Osteoblast (primary cell): ENCODE results near the gene ESR1. TPM values are rescaled to one million over a fixed set of nuclear protein-coding genes. Genes with fewer than 3 reads are reported as not detected.

Source experiments
- DNase-seq: peaks from one replicate; pipeline ENCODE4 v3.0.0; 2011; ENCODE audit warnings: low spot score, mixed read lengths; ENCODE audit not compliant: insufficient read length; ENCODE audit errors: missing footprints
- H2AFZ ChIP-seq: 2 replicates; pipeline ENCODE4 v1.6.0; 2011; ENCODE audit warnings: mild to moderate bottlenecking, low read length
- H3K27ac ChIP-seq: 2 replicates; pipeline ENCODE4 v1.5.1; 2011; ENCODE audit warnings: mild to moderate bottlenecking, low read depth, low read length, moderate library complexity
- H3K27me3 ChIP-seq: 2 replicates; pipeline ENCODE4 v1.6.0; 2012; ENCODE audit warnings: mild to moderate bottlenecking, control low read depth, inconsistent platforms, low read length, moderate library complexity; ENCODE audit not compliant: insufficient read depth
- H3K36me3 ChIP-seq: 2 replicates; pipeline ENCODE4 v1.5.1; 2011; ENCODE audit warnings: mild to moderate bottlenecking, low read length, control low read depth, moderate library complexity; ENCODE audit not compliant: insufficient read depth
- H3K4me1 ChIP-seq: 2 replicates; pipeline ENCODE4 v1.5.1; 2011; ENCODE audit warnings: mild to moderate bottlenecking, low read length, control low read depth, moderate library complexity; ENCODE audit not compliant: insufficient read depth
- H3K4me2 ChIP-seq: 2 replicates; pipeline ENCODE4 v1.6.0; 2011; ENCODE audit warnings: mild to moderate bottlenecking, low read length; ENCODE audit not compliant: insufficient read depth
- H3K4me3 ChIP-seq: fragments of 200-600 bp; sonication (generic); 3 replicates; pipeline ENCODE4 v1.5.1; 2012; ENCODE audit warnings: mild to moderate bottlenecking, low read length, inconsistent platforms; ENCODE audit not compliant: insufficient read depth
- H3K79me2 ChIP-seq: 2 replicates; pipeline ENCODE4 v1.6.0; 2012; ENCODE audit warnings: mild to moderate bottlenecking, low read length, control low read depth, inconsistent platforms; ENCODE audit not compliant: insufficient read depth
- H3K9me3 ChIP-seq: 2 replicates; pipeline ENCODE4 v1.5.1; 2011; ENCODE audit warnings: low read depth, low read length, control low read depth
- H4K20me1 ChIP-seq: 2 replicates; pipeline ENCODE4 v1.6.0; 2012; ENCODE audit warnings: mild to moderate bottlenecking, low read length, control low read depth; ENCODE audit not compliant: insufficient read depth
- total RNA-seq: library from RNA; depleted of rRNA; stranded (reverse); fragments of >200 nt; gene quantifications from 2 replicates; pipeline ENCODE4 v1.2.3, GENCODE V29; 2012
- TF ChIP-seq, protein P1 (sequence below): IDR thresholded peaks from 2 replicates; pipeline ENCODE4 v1.5.1; 2011; ENCODE audit warnings: mild to moderate bottlenecking, low read depth, low read length, moderate library complexity; ENCODE audit errors: extremely low read depth

Gene ESR1
- total RNA-seq, 1 donor: 3.3 TPM

DNA sequence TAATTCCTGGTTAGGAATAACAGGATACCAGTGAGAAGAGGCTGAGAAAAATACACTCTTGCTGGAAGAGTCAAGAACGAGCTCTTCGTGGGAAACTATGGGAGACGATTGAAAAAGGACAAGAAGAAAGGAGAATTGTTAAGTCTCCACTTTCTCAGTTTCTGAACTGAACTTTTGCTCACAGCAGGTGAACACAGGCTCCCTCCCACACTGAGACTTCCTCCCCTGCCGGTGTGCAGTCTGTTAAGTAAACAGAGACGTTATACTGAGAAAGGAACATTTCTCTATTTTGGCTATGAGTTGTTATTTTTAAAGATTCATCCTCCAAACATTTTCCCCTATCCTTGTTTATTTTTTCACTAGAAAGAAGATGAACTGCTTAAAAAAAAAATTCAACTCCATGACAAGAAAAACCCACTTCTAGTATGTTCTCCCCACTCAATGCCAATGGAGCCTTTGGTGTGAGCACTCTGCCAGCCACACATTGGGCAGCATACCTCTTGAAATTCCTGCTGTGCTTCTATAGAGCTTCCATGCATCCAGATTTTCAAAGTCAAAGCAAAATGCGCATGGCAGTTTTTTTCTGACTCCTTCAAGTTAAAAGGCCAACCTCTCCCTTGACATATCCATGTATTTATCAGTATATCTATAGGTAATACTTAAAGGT lies 250.5 kb downstream of the ESR1 start:
- H3K4me3 ChIP-seq: no peak overlapping the region
- H3K36me3 ChIP-seq: no peaks in the 10 kb centered on the region
- H3K9me3 ChIP-seq: no peaks in the 10 kb centered on the region
- TF ChIP-seq, protein P1, sequence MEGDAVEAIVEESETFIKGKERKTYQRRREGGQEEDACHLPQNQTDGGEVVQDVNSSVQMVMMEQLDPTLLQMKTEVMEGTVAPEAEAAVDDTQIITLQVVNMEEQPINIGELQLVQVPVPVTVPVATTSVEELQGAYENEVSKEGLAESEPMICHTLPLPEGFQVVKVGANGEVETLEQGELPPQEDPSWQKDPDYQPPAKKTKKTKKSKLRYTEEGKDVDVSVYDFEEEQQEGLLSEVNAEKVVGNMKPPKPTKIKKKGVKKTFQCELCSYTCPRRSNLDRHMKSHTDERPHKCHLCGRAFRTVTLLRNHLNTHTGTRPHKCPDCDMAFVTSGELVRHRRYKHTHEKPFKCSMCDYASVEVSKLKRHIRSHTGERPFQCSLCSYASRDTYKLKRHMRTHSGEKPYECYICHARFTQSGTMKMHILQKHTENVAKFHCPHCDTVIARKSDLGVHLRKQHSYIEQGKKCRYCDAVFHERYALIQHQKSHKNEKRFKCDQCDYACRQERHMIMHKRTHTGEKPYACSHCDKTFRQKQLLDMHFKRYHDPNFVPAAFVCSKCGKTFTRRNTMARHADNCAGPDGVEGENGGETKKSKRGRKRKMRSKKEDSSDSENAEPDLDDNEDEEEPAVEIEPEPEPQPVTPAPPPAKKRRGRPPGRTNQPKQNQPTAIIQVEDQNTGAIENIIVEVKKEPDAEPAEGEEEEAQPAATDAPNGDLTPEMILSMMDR: no peak
- H3K27me3 ChIP-seq: no peaks in the 10 kb centered on the region
- H2AFZ ChIP-seq: no peak overlapping the region
- H3K79me2 ChIP-seq: no peaks in the 10 kb centered on the region
- H4K20me1 ChIP-seq: no peaks in the 10 kb centered on the region
- H3K4me2 ChIP-seq: no peak overlapping the region
- H3K4me1 ChIP-seq: no peaks in the 10 kb centered on the region
- no peak overlapping the region for H3K27ac ChIP-seq
- no peak for DNase-seq

DNA sequence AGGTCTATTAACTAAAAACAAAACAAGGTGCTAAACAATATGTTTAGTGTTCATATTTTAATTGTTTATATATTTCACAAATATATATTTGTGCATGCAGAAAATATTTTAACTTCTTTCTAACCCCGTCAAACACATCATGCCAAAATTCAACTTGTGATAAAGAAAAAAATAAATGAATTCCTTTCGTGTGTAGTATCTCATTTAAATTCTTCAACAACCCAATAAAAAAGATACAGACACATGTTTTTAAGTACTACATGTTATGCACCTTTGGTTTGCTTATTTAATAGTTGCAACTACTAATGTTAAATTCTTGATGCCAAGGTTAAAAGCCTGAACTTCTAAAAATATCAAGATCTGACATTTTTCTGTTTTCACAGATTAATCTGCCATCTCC lies 252.4 kb downstream of the ESR1 start:
- Histone ChIP-seq H3K79me2 (no peaks in the 10 kb centered on the region), H3K36me3 (no peaks in the 10 kb centered on the region), H3K27me3 (no peaks in the 10 kb centered on the region)

DNA sequence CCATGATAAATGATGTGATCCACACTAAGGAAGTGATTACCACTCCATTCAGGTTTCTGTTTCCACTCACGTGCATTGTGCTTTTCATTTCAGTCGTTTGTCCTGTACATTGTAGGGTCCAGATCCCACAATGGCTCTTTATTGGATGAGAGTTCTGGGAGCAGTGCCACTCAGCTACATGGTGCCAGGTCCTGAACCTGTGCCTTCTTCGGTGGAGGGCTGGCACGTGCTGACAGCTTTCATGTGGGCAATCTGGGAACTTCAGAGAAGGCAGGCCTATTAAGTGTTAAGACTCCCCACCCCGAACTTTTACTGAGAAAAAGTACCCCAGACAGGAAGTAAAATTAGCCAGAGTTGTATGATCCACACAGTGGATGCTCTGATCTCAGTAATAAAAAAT lies 255.0 kb downstream of the ESR1 start:
- no peaks in the 10 kb centered on the region for H3K36me3 ChIP-seq
- no peaks in the 10 kb centered on the region for H3K27me3 ChIP-seq
- TF ChIP-seq, protein P1: no peak
- H3K4me2 ChIP-seq: no peak overlapping the region
- H2AFZ ChIP-seq: no peak overlapping the region
- H3K4me1 ChIP-seq: peaks cover 6% of the 10 kb centered on the region
- no peaks in the 10 kb centered on the region for H3K79me2 ChIP-seq
- H3K9me3 ChIP-seq: no peaks in the 10 kb centered on the region
- H4K20me1 ChIP-seq: no peaks in the 10 kb centered on the region
- H3K27ac ChIP-seq: no peak overlapping the region
- no peak for DNase-seq
- H3K4me3 ChIP-seq: no peak overlapping the region

More for the DNA sequence above, 252.4 kb downstream of the ESR1 start:
- no peak for DNase-seq
- TF ChIP-seq, protein P1: no peak
- Histone ChIP-seq H4K20me1 (no peaks in the 10 kb centered on the region), H3K27ac (no peak overlapping the region), H2AFZ (no peak overlapping the region), H3K4me2 (no peak overlapping the region), H3K4me3 (no peak overlapping the region), H3K9me3 (no peaks in the 10 kb centered on the region), H3K4me1 (peaks cover 6% of the 10 kb centered on the region)

DNA sequence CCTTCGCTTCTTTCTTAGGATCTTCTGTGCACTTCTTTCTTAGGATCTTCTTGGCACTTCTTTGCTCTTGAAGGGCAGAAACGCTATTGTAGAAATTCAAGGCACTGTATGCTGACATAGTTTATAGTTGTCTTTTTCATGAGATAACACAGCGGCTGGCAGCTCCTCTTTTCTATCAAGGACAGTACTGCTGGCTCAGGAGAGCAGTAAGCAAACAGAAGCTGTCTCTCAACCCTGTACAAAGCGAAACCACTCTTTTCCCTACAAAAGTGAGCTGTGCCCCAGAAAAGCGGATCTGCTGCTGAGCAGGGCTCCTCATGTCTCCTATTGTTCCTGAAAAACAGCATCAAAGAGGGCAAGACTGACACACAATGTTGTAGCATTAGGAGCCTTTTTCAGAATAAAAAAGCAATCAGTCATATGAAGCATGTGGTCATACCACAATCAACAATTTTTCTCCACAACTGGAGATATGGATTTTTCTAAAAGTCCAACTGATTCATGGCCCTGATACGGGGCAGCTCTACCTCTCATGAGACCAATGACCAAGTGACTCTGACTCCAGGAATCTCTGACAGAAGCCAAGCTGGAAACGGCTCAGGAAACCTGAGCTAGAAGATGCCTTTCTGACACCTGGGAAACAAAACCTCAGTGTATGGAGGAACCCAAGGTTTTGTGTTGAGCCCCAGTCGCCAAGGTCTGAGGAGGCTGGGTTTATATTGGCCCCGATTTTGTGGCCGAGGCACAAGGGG lies 255.9 kb downstream of the ESR1 start:
- TF ChIP-seq, protein P1: no peak
- Histone ChIP-seq H4K20me1 (no peaks in the 10 kb centered on the region), H3K27me3 (no peaks in the 10 kb centered on the region), H2AFZ (no peak overlapping the region), H3K27ac (no peak overlapping the region), H3K4me2 (peak overlapping the region; percentile 26), H3K79me2 (no peaks in the 10 kb centered on the region), H3K9me3 (no peaks in the 10 kb centered on the region), H3K4me3 (no peak overlapping the region), H3K4me1 (peaks cover 6% of the 10 kb centered on the region), H3K36me3 (no peaks in the 10 kb centered on the region)
- no peak for DNase-seq
